Subcutaneous abdominal adipose tissue (tissue), 5 donors: ENCODE data around the gene FOXP3.
"Not testable (repeated sequence)": the region's sequence is repeated elsewhere in the genome, so short reads cannot be mapped to it uniquely, and the experiment has no call there.

ENCODE experiments used
- H3K27ac ChIP-seq: one replicate; pipeline ENCODE4 v1.7.0; 2013; ENCODE audit warnings: low read depth, mild to moderate bottlenecking, inconsistent platforms, low read length, moderate library complexity
- H3K27me3 ChIP-seq, 5 donors: one replicate each; pipeline ENCODE4 v1.7.0; 2013; ENCODE audit warnings: low read length in 5 of 5, inconsistent platforms in 1 of 5; ENCODE audit not compliant: control insufficient read depth in 5 of 5, insufficient read depth in 4 of 5
- H3K36me3 ChIP-seq, 5 donors: one replicate each; pipeline ENCODE4 v1.7.0; 2013; ENCODE audit warnings: low read length in 5 of 5; ENCODE audit not compliant: control insufficient read depth in 5 of 5, insufficient read depth in 5 of 5
- H3K4me1 ChIP-seq, 5 donors: one replicate each; pipeline ENCODE4 v1.7.0; 2013; ENCODE audit warnings: low read length in 5 of 5, mild to moderate bottlenecking in 3 of 5, moderate library complexity in 1 of 5; ENCODE audit not compliant: control insufficient read depth in 5 of 5, insufficient read depth in 5 of 5
- H3K4me3 ChIP-seq, 5 donors: one replicate each; pipeline ENCODE4 v1.7.0; 2013; ENCODE audit warnings: low read length in 5 of 5, low read depth in 1 of 5
- H3K9ac ChIP-seq, 5 donors: one replicate each; pipeline ENCODE4 v1.7.0; 2013; ENCODE audit warnings: low read length in 5 of 5, mild to moderate bottlenecking in 4 of 5, moderate library complexity in 3 of 5
- H3K9me3 ChIP-seq, 5 donors: one replicate each; pipeline ENCODE4 v1.7.0; 2013; ENCODE audit warnings: low read length in 5 of 5; ENCODE audit not compliant: control insufficient read depth in 5 of 5
- donor health status: healthy.
- donor health status: healthy.
- donor health status: healthy.
- donor health status: healthy.
- donor health status: healthy.

Gene FOXP3

GRCh38 chrX:49264460-49264859, at the start of gene FOXP3:
TSS of gene FOXP3 (minus strand) at chrX:49264710. CDS start at chrX:49258505, 6,205 bp downstream.
- peaks cover 0 to 8% (median 5%) of the 10 kb centered on the region in 5 donors for H3K4me1 ChIP-seq
- no peak within 1 kb of the TSS for H3K9ac ChIP-seq
- peaks cover 0 to 24% (median 9%) of the 10 kb centered on the region in 5 donors for H3K27me3 ChIP-seq

GRCh38 chrX:49312176-49312575, 47.7 kb upstream of the FOXP3 start:
- H3K4me3 ChIP-seq, result no peak overlapping the region
- peaks cover 0 to 6% (median 0%) of the 10 kb centered on the region in 5 donors for H3K27me3 ChIP-seq
- H3K9ac ChIP-seq, result no peak overlapping the region
- no peaks in the 10 kb centered on the region for H3K9me3 ChIP-seq
- peaks cover 0 to 21% (median 14%) of the 10 kb centered on the region in 5 donors for H3K4me1 ChIP-seq
- no peak overlapping the region for H3K27ac ChIP-seq
- H3K36me3 ChIP-seq, result no peaks in the 10 kb centered on the region

More at GRCh38 chrX:49264460-49264859, at the start of gene FOXP3:
- peaks cover 0 to 7% (median 3%) of the 10 kb centered on the region in 5 donors for H3K9me3 ChIP-seq
- H3K27ac ChIP-seq, result no peak within 1 kb of the TSS
- no peaks in the 10 kb centered on the region for H3K36me3 ChIP-seq
- H3K4me3 ChIP-seq, result no peak within 1 kb of the TSS

GRCh38 chrX:49310371-49310770, 45.9 kb upstream of the FOXP3 start:
- peaks cover 0 to 3% (median 0%) of the 10 kb centered on the region in 5 donors for H3K27me3 ChIP-seq
- no peak overlapping the region for H3K27ac ChIP-seq
- H3K36me3 ChIP-seq, result no peaks in the 10 kb centered on the region
- no peak overlapping the region for H3K9ac ChIP-seq
- peaks cover 0 to 21% (median 14%) of the 10 kb centered on the region in 5 donors for H3K4me1 ChIP-seq
- peak overlapping the region in 1 of 5 donors; percentile 62 for H3K4me3 ChIP-seq
- H3K9me3 ChIP-seq, result no peaks in the 10 kb centered on the region

GRCh38 chrX:49309401-49309981, 45.0 kb upstream of the FOXP3 start:
- H3K9ac ChIP-seq, result peak overlapping the region in 4 of 5 donors; percentile 44 to 56 (median 52)
- peaks cover 0 to 21% (median 14%) of the 10 kb centered on the region in 5 donors for H3K4me1 ChIP-seq
- no peak overlapping the region for H3K27ac ChIP-seq
- peaks cover 0 to 3% (median 0%) of the 10 kb centered on the region in 5 donors for H3K27me3 ChIP-seq
- H3K9me3 ChIP-seq, result no peaks in the 10 kb centered on the region
- no peaks in the 10 kb centered on the region for H3K36me3 ChIP-seq
- H3K4me3 ChIP-seq, result peak overlapping the region; percentile 60 to 79 (median 64)

- peak overlapping the region in 4 of 5 donors; percentile 44 to 56 (median 52) for H3K9ac ChIP-seq
- peaks cover 0 to 21% (median 14%) of the 10 kb centered on the region in 5 donors for H3K4me1 ChIP-seq
- H3K9me3 ChIP-seq, result no peaks in the 10 kb centered on the region
- H3K27ac ChIP-seq, result no peak overlapping the region
- no peaks in the 10 kb centered on the region for H3K36me3 ChIP-seq
- peak overlapping the region; percentile 60 to 79 (median 64) for H3K4me3 ChIP-seq
- peaks cover under 1 to 11% (median 4%) of the 10 kb centered on the region in 5 donors for H3K27me3 ChIP-seq
Observed at GRCh38 chrX:49308604-49309269, 44.2 kb upstream of the FOXP3 start.

- H3K27ac ChIP-seq, H3K9me3 ChIP-seq, H3K36me3 ChIP-seq, H3K27me3 ChIP-seq, H3K4me3 ChIP-seq, H3K9ac ChIP-seq: not testable (repeated sequence)
- peaks cover 0 to 21% (median 14%) of the 10 kb centered on the region in 5 donors for H3K4me1 ChIP-seq
Observed at GRCh38 chrX:49307775-49308174, 43.3 kb upstream of the FOXP3 start.

GRCh38 chrX:49303346-49303745, 38.8 kb upstream of the FOXP3 start, which contains the start of gene GAGE10:
TSS of gene GAGE10 (plus strand) at chrX:49303646. CDS start at chrX:49304860, 1,214 bp downstream.
- Histone ChIP-seq H3K36me3 (no peaks in the 10 kb centered on the region), H3K27me3 (peaks cover 3 to 13% (median 5%) of the 10 kb centered on the region in 5 donors), H3K9me3 (no peaks in the 10 kb centered on the region), H3K27ac (no peak within 1 kb of the TSS), H3K4me1 (peaks cover 0 to under 1% (median 0%) of the 10 kb centered on the region in 5 donors), H3K4me3 (no peak within 1 kb of the TSS), H3K9ac (no peak within 1 kb of the TSS)

GRCh38 chrX:49300703-49301102, 36.2 kb upstream of the FOXP3 start:
- no peak overlapping the region for H3K9ac ChIP-seq
- no peaks in the 10 kb centered on the region for H3K4me1 ChIP-seq
- peaks cover 3 to 13% (median 5%) of the 10 kb centered on the region in 5 donors for H3K27me3 ChIP-seq
- H3K36me3 ChIP-seq, result no peaks in the 10 kb centered on the region
- no peak overlapping the region for H3K27ac ChIP-seq
- H3K9me3 ChIP-seq, result no peaks in the 10 kb centered on the region
- H3K4me3 ChIP-seq, result no peak overlapping the region

GRCh38 chrX:49299293-49299692, 34.8 kb upstream of the FOXP3 start:
- H3K9ac ChIP-seq, H3K4me3 ChIP-seq, H3K4me1 ChIP-seq, H3K36me3 ChIP-seq, H3K27ac ChIP-seq, H3K9me3 ChIP-seq: not testable (repeated sequence)
- H3K27me3 ChIP-seq, result peaks cover 3 to 13% (median 5%) of the 10 kb centered on the region in 5 donors
